B cell (primary cell): Measurements from ENCODE around the gene IRS1. TPM values are rescaled to one million over a fixed set of nuclear protein-coding genes. Genes with fewer than 3 reads are reported as not detected.

Experiments
- ATAC-seq: fragments of 200-7000 bp; cut with Tn5 transposase; one replicate; pipeline ENCODE4 v1.10.0; 2021; ENCODE audit warnings: low read depth, mild to moderate bottlenecking, moderate number of reproducible peaks, moderate library complexity
- CTCF ChIA-PET: fragments of 350-600 bp; sonication (Branson Sonifier 250); formaldehyde crosslinking; loops from one replicate; lab custom pipeline; 2021; ENCODE audit warnings: antibody characterized with exemption, inconsistent platforms; lab: Charles Lee
- POLR2A ChIA-PET: fragments of 350-600 bp; sonication (Branson Sonifier 250); formaldehyde crosslinking; loops from one replicate; lab custom pipeline; 2021; ENCODE audit warnings: antibody characterized with exemption; lab: Charles Lee
- DNase-seq: peaks from one replicate; pipeline ENCODE4 v3.0.0; 2013
- H2AFZ ChIP-seq: 2 replicates; pipeline ENCODE4 v1.6.1; 2012; ENCODE audit warnings: mild to moderate bottlenecking, low read depth, low read length; ENCODE audit not compliant: insufficient read depth, poor library complexity, severe bottlenecking
- H3K27ac ChIP-seq, 2 donors: 1 replicate in 1 of 2; 2 replicates in 1 of 2; pipeline ENCODE4 v1.5.1; 2012 to 2013; ENCODE audit warnings: low read length in 2 of 2, mild to moderate bottlenecking in 2 of 2, moderate library complexity in 1 of 2
- H3K27me3 ChIP-seq, 4 experiments: fragments of 200-600 bp in 1 of 4; sonication (generic) in 1 of 4; replicated peaks in 1 of 4; 1 replicate in 2 of 4; 2 replicates in 2 of 4; pipeline versions ENCODE4 v1.6.1 to v1.7.0; 2013 to 2016; ENCODE audit warnings: low read length in 3 of 4, mild to moderate bottlenecking in 2 of 4, mixed read lengths in 1 of 4, moderate library complexity in 1 of 4; ENCODE audit not compliant: insufficient read depth in 4 of 4, control insufficient read depth in 3 of 4; ENCODE audit errors: control extremely low read depth in 1 of 4
- H3K36me3 ChIP-seq, 2 experiments: replicated peaks in 1 of 2; 1 replicate in 1 of 2; 2 replicates in 1 of 2; pipeline versions ENCODE4 v1.6.1 to v1.7.1; 2013; ENCODE audit warnings: low read length in 1 of 2; ENCODE audit not compliant: insufficient read depth in 2 of 2, control insufficient read depth in 1 of 2; ENCODE audit errors: control extremely low read depth in 1 of 2, extremely low read depth in 1 of 2
- H3K4me1 ChIP-seq, 2 donors: fragments of 200-600 bp in 1 of 2; sonication (generic) in 1 of 2; 1 replicate in 1 of 2; 2 replicates in 1 of 2; pipeline versions ENCODE4 v1.5.1 to v1.6.1; 2013 to 2017; ENCODE audit warnings: low read length in 2 of 2; ENCODE audit not compliant: control insufficient read depth in 2 of 2, insufficient read depth in 2 of 2
- H3K4me2 ChIP-seq: replicated peaks from 2 replicates; pipeline ENCODE3; 2012; ENCODE audit warnings: mild to moderate bottlenecking, low read depth, low read length; ENCODE audit not compliant: poor library complexity, severe bottlenecking
- H3K4me3 ChIP-seq, 5 experiments: fragments of 200-600 bp in 1 of 5; sonication (generic) in 1 of 5; 1 replicate in 3 of 5; 2 replicates in 2 of 5; pipeline versions ENCODE4 v1.5.1 to v1.7.0; 2011 to 2016; ENCODE audit warnings: low read length in 4 of 5, mild to moderate bottlenecking in 4 of 5, low read depth in 2 of 5, control low read depth in 1 of 5, moderate library complexity in 1 of 5; ENCODE audit not compliant: insufficient read depth in 1 of 5; ENCODE audit errors: control extremely low read depth in 1 of 5, extremely low read depth in 1 of 5
- H3K79me2 ChIP-seq: fragments of 200-600 bp; sonication (generic); one replicate; pipeline ENCODE4 v1.6.0; 2016; ENCODE audit warnings: low read length; ENCODE audit not compliant: control insufficient read depth, insufficient read depth
- H3K9ac ChIP-seq: fragments of 200-600 bp; sonication (generic); 2 replicates; pipeline ENCODE4 v1.6.1; 2017; ENCODE audit warnings: mild to moderate bottlenecking, low read length, moderate library complexity
- H3K9me3 ChIP-seq, 3 donors: one replicate each; pipeline versions ENCODE4 v1.6.1 to v1.7.1; 2013; ENCODE audit warnings: low read length in 2 of 3; ENCODE audit not compliant: control insufficient read depth in 2 of 3, insufficient read depth in 1 of 3; ENCODE audit errors: control extremely low read depth in 1 of 3
- H4K20me1 ChIP-seq: 2 replicates; pipeline ENCODE4 v1.6.0; 2012; ENCODE audit warnings: mild to moderate bottlenecking, low read length; ENCODE audit not compliant: insufficient read depth, control insufficient read depth, poor library complexity, severe bottlenecking
- H3K27ac Mint-ChIP-seq: one replicate; pipeline ENCODE4 v1.8.0; 2021; ENCODE audit warnings: mixed read lengths
- H3K27me3 Mint-ChIP-seq: one replicate; pipeline ENCODE4 v1.8.0; 2021; ENCODE audit warnings: mixed read lengths
- H3K4me1 Mint-ChIP-seq: one replicate; pipeline ENCODE4 v1.8.0; 2021; ENCODE audit warnings: mixed read lengths
- H3K4me3 Mint-ChIP-seq: one replicate; pipeline ENCODE4 v1.8.0; 2021; ENCODE audit warnings: mixed read lengths
- H3K9me3 Mint-ChIP-seq: one replicate; pipeline ENCODE4 v1.8.0; 2022; ENCODE audit warnings: mixed read lengths; ENCODE audit not compliant: insufficient read depth
- CTCF ChIP-seq: fragments of 200-600 bp; IDR thresholded peaks from one replicate; pipeline ENCODE4 v1.8.0; 2022; ENCODE audit warnings: antibody characterized with exemption, mild to moderate bottlenecking
- EZH2 ChIP-seq: IDR thresholded peaks from 2 replicates; pipeline ENCODE4 v1.6.1; 2012; ENCODE audit warnings: borderline replicate concordance, low read depth, mild to moderate bottlenecking, moderate library complexity, low read length; ENCODE audit not compliant: insufficient read depth, poor library complexity, severe bottlenecking
- WGBS: methylation state at CpG from one replicate; pipeline ENCODE4 v1.1.5; 2013; ENCODE audit warnings: missing lambda C conversion rate; ENCODE audit not compliant: insufficient coverage; 5-methylcytosine and 5-hydroxymethylcytosine counted together
- intact Hi-C: fragments of 100-400 bp; cut with micrococcal nuclease; formaldehyde crosslinking; loops from one replicate; pipeline ENCODE4 v1.10.0; 2022
- polyA plus RNA-seq: library from polyadenylated mRNA; depleted of rRNA; stranded (reverse); fragments of >200 nt; gene quantifications from 2 replicates; pipeline ENCODE4 v1.2.3, GENCODE V29; 2012
- total RNA-seq, 2 donors: library from RNA; stranded (reverse); fragments of 120-200 nt in 1 of 2; gene quantifications; 1 replicate in 1 of 2; 2 replicates in 1 of 2; pipeline versions ENCODE4 v1.2.3 to v1.2.4, GENCODE V29; 2013 to 2022

The IRS1 gene
- total and polyA plus RNA-seq, 2 donors (not counting 1 experiment from before 2014, with no cell fraction given), result 3.8 to 11.9 TPM

DNA sequence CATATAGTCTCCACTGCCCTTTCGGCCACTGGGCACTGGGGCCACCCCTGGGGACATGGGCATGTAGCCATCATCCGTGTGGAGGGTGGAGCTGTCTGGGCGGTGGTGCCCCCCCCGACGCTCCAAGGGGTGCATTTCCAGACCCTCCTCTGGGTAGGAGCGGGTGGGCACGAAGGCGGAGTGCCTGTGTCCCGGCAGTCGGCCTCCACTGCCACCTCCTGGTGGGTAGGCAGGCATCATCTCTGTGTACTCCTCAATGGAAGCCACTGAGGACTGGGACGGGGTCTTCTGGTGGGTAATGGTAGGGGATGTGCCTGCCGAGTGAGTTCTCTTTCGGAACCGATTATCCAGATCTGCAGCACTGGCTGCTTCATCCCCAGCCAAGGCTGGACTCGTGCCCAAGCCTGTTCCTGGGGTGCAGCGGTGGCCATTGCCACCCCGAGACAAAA is 2.8 kb downstream of the IRS1 start:
- H3K4me1 Mint-ChIP-seq, result peaks cover 52% of the 10 kb centered on the region
- H3K4me3 ChIP-seq, result no peak overlapping the region
- no peak overlapping the region for H2AFZ ChIP-seq
- ChIA-PET CTCF (interaction anchor here (1.1 to 3.7 kb wide), 4 partner anchors 25 to 908 kb away, joined by 3 to 27 read pairs (median 4); no protein-coding TSS in a partner anchor), POLR2A (no interaction called here)
- no peak for TF ChIP-seq EZH2
- TF ChIP-seq CTCF, result peak; percentile 17
- H3K36me3 ChIP-seq, result no peaks in the 10 kb centered on the region
- no peak overlapping the region for H3K4me2 ChIP-seq
- no peaks in the 10 kb centered on the region for H3K27me3 ChIP-seq
- no peaks in the 10 kb centered on the region for H3K9me3 Mint-ChIP-seq
- DNase-seq (peak; percentile 30), ATAC-seq (no peak)
- WGBS, result 87% methylated on average over 17 of the region's 17 CpGs
- intact Hi-C loops, result loop anchor here (10.0 kb wide), 2 partner anchors 472 to 1862 kb away; no protein-coding TSS in a partner anchor
- H3K4me1 ChIP-seq, result peaks cover 24 to 33% of the 10 kb centered on the region in 2 donors
- H4K20me1 ChIP-seq, result peaks cover 9% of the 10 kb centered on the region
- no peak overlapping the region for H3K27ac Mint-ChIP-seq
- peaks cover 11% of the 10 kb centered on the region for H3K79me2 ChIP-seq
- H3K9ac ChIP-seq, result no peak overlapping the region
- H3K9me3 ChIP-seq, result peaks cover 0 to 16% (median 0%) of the 10 kb centered on the region in 3 donors
- peak overlapping the region; percentile 55 for H3K4me3 Mint-ChIP-seq
- no peak overlapping the region for H3K27ac ChIP-seq
- H3K27me3 Mint-ChIP-seq, result no peaks in the 10 kb centered on the region

DNA sequence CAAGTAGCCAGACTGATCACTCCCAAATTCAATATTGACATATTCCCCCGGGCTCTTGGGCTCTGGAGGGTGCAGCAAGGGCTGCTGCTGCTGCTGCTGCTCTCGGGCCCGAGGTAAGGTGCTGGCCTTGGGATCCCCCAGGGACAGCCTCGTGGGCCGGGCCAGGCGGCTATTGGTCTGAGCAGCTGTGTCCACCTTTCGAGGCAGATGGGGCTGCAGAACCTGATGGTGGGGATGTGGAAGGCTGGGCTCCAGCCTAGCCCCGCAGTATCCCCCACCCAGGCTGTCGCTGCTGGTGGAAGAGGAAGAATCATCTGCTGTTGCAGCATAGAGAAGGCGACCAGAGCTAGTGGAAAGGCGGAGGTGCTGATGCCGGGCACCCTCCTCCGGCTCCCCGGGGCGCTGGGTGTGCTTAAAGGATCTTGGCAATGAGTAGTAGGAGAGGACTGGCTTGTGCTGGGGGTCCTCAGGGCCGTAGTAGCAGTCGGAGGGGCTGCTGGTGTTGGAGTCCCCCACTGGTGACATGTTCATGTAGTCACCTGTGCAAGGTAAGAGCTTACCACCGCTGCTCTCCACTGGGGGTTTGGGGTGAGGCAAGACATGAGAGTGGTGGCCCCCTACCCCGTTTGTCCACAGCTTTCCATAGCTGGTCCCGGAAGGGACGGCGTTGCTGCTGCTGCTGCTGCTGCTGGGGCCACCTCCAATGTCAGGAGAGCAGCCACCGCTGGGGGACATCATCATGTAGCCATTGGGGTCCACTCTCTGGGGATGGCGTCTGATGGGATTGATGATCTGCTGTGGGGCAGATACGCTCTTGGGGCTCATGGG is 3.4 kb downstream of the IRS1 start:
- Mint-ChIP-seq H3K27ac (no peak overlapping the region), H3K27me3 (no peaks in the 10 kb centered on the region), H3K4me3 (no peak overlapping the region), H3K9me3 (no peaks in the 10 kb centered on the region), H3K4me1 (peaks cover 48% of the 10 kb centered on the region)
- peaks cover 0 to 16% (median 0%) of the 10 kb centered on the region in 3 donors for H3K9me3 ChIP-seq
- H3K4me2 ChIP-seq, result no peak overlapping the region
- WGBS, result 97% methylated on average over 23 of the region's 25 CpGs
- no peak overlapping the region for H3K4me3 ChIP-seq
- H2AFZ ChIP-seq, result no peak overlapping the region
- no peaks in the 10 kb centered on the region for H3K36me3 ChIP-seq
- H4K20me1 ChIP-seq, result peaks cover 9% of the 10 kb centered on the region
- no peak overlapping the region for H3K9ac ChIP-seq
- no peak for TF ChIP-seq EZH2
- no peak for TF ChIP-seq CTCF
- intact Hi-C loops, result loop anchor here (10.0 kb wide), 2 partner anchors 471 to 1861 kb away; no protein-coding TSS in a partner anchor
- H3K27me3 ChIP-seq, result no peaks in the 10 kb centered on the region
- H3K79me2 ChIP-seq, result peaks cover 11% of the 10 kb centered on the region
- CTCF ChIA-PET, result interaction anchor here (0.5 to 1.7 kb wide), 5 partner anchors 23 to 907 kb away, joined by 3 to 5 read pairs (median 4); no protein-coding TSS in a partner anchor
- H3K27ac ChIP-seq, result no peak overlapping the region
- peaks cover 18 to 28% of the 10 kb centered on the region in 2 donors for H3K4me1 ChIP-seq
- DNase-seq, result peak; percentile 7
- no peak for ATAC-seq
- POLR2A ChIA-PET, result no interaction called here
